ENCODE data around the gene FDXACB1. TPM values are rescaled to one million over a fixed set of nuclear protein-coding genes. Genes with fewer than 3 reads are reported as not detected.

The FDXACB1 gene
- 10.2 TPM for total RNA-seq

GRCh38 chr11:111878849-111879636 lies at the start of gene FDXACB1, which contains the start of gene CFAP68:
FDXACB1 (minus strand) TSS chr11:111879165; CDS start chr11:111879132, 33 bp downstream.
CFAP68 (plus strand) TSS chr11:111879541; CDS start chr11:111879561, 20 bp downstream.
- peak; percentile 87 to 91 for DNase-seq (ENCODE audit: low spot score in 2 of 2)

GRCh38 chr11:111926505-111927391 lies 47.8 kb upstream of the FDXACB1 start:
- DNase-seq (ENCODE audit: low spot score in 2 of 2) = peak; percentile 93
- FAIRE-seq = no peak

More at GRCh38 chr11:111878849-111879636, at the start of gene FDXACB1, which contains the start of gene CFAP68:
- peak; percentile 36 for FAIRE-seq

GRCh38 chr11:111925953-111926352 lies 47.0 kb upstream of the FDXACB1 start:
- DNase-seq (ENCODE audit: low spot score in 2 of 2) (no peak), FAIRE-seq (no peak)

- DNase-seq (ENCODE audit: low spot score in 2 of 2) = no peak
- FAIRE-seq = no peak
Observed at GRCh38 chr11:111923951-111924350, 45.0 kb upstream of the FDXACB1 start.

- FAIRE-seq = no peak
Observed at GRCh38 chr11:111923351-111923788, 44.4 kb upstream of the FDXACB1 start.

DNA sequence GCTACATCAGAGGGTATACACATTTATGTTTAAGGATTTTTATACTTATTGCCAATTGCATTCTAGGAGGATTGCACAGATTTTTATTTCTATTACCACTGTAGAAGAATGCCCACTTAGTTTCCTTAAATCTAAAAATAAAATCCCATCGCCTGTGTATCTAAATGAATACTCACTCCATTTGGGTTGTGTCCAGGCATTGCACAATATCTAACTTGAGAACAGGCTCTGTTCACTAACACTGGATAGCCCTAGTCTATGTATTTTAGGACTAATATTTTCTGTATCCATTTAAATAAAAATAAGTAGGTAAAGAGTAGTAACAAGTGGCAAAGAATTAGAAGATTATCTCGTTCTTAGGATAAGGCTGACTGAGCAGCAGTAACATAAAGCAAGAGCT lies 43.8 kb upstream of the FDXACB1 start:
- no peak for FAIRE-seq
- DNase-seq (ENCODE audit: low spot score in 2 of 2) = no peak

More at GRCh38 chr11:111923351-111923788, 44.4 kb upstream of the FDXACB1 start:
- no peak for DNase-seq (ENCODE audit: low spot score in 2 of 2)

DNA sequence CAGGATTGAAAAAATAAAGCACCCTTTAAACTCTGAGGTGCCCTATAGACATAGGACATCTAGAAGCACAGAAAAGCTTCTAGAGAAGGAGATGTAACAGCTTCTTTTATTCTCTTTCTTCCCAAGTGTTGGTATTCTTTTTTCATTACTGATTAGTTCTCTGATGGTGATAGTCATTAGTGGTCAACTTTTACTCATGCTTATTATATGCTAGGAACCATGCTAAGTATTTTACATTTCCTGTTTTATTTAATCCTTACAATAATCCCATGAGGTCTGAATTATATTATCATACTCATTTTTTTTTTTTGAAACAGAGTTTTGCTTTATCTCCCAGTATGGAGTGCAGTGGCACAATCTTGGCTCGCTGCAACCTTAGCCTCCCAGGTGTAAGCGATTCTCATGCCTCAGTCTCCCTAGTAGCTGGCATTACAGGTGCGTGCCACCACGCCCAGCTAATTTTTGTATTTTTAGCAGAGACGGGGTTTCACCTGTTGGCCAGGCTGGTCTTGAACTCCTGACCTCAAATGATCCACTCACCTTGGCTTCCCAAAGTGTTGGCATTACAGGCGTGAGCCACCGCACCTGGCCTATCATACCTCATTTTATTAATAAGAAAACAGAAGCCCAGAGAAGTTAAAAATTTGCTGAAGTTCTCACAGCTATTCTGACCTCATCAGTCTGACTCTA lies 42.7 kb upstream of the FDXACB1 start:
- no peak for FAIRE-seq
- no peak for DNase-seq (ENCODE audit: low spot score in 2 of 2)

GRCh38 chr11:111920908-111921307 lies 41.9 kb upstream of the FDXACB1 start:
- FAIRE-seq = no peak
- no peak for DNase-seq (ENCODE audit: low spot score in 2 of 2)

DNA sequence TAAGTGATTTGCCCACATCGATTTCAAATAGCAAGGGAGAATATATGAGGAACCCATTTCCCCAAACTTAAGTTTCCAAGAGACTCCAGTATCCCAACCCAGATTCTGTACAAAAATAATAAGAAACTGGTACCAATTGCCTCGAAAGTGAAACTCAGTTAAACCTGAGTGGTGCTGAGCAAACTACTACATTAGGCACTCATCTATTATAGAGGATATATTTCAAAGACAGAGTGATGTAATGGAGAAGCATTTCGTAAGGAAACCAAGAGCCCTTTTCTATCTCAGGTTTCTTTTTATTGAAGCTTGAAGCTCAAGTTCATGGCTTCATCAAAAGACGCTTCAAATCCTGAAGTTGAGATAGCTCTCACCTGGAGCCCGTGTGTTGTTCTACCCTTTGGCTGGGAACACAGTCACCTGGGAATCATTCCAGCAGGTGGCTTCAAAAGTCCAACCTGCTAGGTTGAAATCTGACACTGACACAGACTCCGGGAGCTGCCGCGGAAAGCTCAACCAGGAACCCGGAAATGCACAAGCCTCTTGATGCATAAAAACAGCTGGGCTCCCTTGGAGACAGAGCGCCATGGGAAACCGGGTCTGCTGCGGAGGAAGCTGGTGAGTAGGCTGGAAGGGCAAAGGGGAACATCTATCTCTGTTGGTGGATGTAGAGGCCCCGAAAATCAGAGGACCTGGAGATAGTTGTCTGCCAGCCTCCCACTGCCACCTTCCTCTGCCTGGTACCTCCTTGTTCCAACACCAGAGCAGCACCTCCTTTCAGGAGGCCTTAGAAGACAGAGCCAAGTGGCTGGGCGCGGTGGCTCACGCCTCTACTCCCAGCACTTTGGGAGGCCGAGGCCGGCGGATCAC lies 39.7 kb upstream of the FDXACB1 start, which contains the start of gene C11orf52:
C11orf52 (plus strand) TSS at position 524 of the 867 bp plus-strand sequence; CDS start at position 584, 60 bp downstream.
- DNase-seq (ENCODE audit: low spot score in 2 of 2) (no peak), FAIRE-seq (no peak)

- no peak for DNase-seq (ENCODE audit: low spot score in 2 of 2)
- FAIRE-seq = no peak
Observed at GRCh38 chr11:111917788-111918187, 38.8 kb upstream of the FDXACB1 start.

- FAIRE-seq (no peak), DNase-seq (ENCODE audit: low spot score in 2 of 2) (no peak)
Observed at GRCh38 chr11:111917312-111917711, 38.3 kb upstream of the FDXACB1 start.

DNA sequence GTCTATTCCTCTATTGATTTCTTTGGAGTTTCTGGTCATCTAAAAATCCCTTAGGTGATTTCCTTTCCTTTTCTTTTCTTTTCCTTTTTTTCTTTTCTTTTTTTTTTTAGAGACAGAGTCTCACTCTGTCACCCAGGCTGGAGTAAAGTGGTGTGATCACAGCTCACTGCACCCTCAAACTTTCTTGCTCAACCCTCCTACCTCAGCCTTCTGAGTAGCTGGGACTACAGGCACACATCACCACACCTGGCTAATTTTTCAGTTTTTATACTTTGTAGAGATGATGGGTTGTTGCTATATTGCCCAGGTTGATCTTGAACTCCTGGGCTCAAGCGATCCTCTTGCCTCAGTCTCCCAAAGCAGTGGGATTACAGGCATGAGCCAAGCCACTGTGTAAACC lies 37.8 kb upstream of the FDXACB1 start:
- no peak for FAIRE-seq
- DNase-seq (ENCODE audit: low spot score in 2 of 2) = no peak

GRCh38 chr11:111913997-111914396 lies 35.0 kb upstream of the FDXACB1 start:
- FAIRE-seq (no peak), DNase-seq (ENCODE audit: low spot score in 2 of 2) (no peak)

DNA sequence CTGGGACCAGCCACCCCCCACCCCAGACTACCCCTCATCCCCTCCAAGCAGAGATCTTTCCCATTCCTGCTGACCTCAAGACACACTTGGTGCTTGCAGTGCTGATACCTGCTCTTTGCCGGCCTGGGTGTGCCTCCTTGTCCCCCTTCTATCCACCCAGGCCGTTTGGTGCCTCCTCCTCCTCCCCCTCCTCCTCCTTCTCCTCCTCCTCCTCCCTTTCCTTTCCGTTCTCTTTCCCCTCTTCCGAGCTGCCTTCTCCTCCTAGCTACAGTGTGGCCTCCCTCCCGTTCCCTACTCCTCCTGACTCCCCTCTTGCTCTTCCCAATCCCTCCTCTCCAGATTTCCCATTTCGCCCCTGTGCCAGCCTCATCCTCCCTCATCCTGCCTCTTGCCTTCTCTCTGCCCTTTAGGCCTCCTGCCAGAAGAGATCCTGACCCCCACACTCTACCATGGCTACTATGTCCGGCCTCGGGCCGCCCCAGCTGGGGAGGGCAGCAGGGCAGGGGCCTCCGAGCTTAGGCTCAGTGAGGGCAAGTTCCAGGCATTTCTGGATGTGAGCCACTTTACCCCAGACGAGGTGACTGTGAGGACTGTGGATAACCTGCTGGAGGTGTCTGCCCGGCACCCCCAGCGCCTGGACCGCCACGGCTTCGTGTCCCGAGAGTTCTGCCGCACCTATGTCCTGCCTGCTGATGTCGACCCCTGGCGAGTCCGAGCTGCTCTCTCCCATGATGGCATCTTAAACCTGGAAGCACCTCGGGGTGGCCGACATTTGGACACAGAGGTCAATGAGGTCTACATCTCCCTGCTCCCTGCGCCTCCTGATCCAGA lies 34.3 kb upstream of the FDXACB1 start:
- FAIRE-seq (no peak), DNase-seq (ENCODE audit: low spot score in 2 of 2) (no peak)

DNA sequence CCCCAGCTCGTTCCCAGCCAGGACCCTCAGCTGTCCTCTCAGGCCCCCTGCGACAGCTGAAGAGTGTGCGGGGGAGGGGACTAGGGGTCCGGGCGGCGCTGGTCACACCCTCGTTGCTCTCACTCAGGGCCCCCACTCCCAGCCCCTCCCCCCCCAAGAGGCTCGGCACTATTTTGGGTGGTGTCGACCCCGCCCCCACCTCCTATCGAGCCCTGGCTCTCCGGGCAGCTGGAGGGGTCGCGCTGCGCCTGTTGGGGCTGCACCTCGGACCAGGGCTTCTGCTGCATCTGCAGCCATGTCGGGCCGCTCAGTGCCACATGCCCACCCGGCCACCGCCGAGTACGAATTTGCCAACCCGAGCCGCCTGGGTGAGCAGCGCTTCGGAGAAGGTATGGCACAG lies 33.6 kb upstream of the FDXACB1 start, which contains the start of gene HSPB2:
HSPB2 (plus strand) TSS at position 200 of the 400 bp plus-strand sequence; CDS start at position 296, 96 bp downstream.
- no peak for DNase-seq (ENCODE audit: low spot score in 2 of 2)

GRCh38 chr11:111911563-111912401 lies 32.8 kb upstream of the FDXACB1 start, which contains the start of gene CRYAB:
CRYAB (minus strand) TSS chr11:111911770; CDS start chr11:111911724, 46 bp downstream.
- peak; percentile 61 for DNase-seq (ENCODE audit: low spot score in 2 of 2)
- FAIRE-seq = peak; percentile 50

More for the DNA sequence above, 33.6 kb upstream of the FDXACB1 start, which contains the start of gene HSPB2:
- no peak for FAIRE-seq
